ENCODE results near the gene TYR.
"Not testable (repeated sequence)": the region's sequence is repeated elsewhere in the genome, so short reads cannot be mapped to it uniquely, and the experiment has no call there.

The TYR gene

GRCh38 chr11:89273220-89273619 is 95.5 kb downstream of the TYR start:
- DNase-seq = not testable (repeated sequence)

GRCh38 chr11:89275966-89276365 is 98.3 kb downstream of the TYR start:
- no peak for DNase-seq

GRCh38 chr11:89279176-89279575 is 101.5 kb downstream of the TYR start:
- no peak for DNase-seq

GRCh38 chr11:89281032-89281677 is 103.5 kb downstream of the TYR start:
- DNase-seq = not testable (repeated sequence)

- DNase-seq = not testable (repeated sequence)
These were observed 108.9 kb downstream of the TYR start for GRCh38 chr11:89286601-89287000.

- DNase-seq = not testable (repeated sequence)
These were observed 110.3 kb downstream of the TYR start for GRCh38 chr11:89288004-89288403.

GRCh38 chr11:89293965-89294679 is 116.4 kb downstream of the TYR start:
- DNase-seq = no peak

- not testable (repeated sequence) for DNase-seq
These were observed 117.3 kb downstream of the TYR start for GRCh38 chr11:89295023-89295422.

GRCh38 chr11:89303029-89303428 is 125.4 kb downstream of the TYR start:
- not testable (repeated sequence) for DNase-seq

GRCh38 chr11:89308272-89308671 is 130.6 kb downstream of the TYR start:
- DNase-seq = not testable (repeated sequence)

- DNase-seq = not testable (repeated sequence)
These were observed 131.8 kb downstream of the TYR start for GRCh38 chr11:89309321-89309985.

GRCh38 chr11:89310607-89311006 is 132.9 kb downstream of the TYR start:
- not testable (repeated sequence) for DNase-seq

- no peak for DNase-seq
These were observed 143.7 kb downstream of the TYR start for GRCh38 chr11:89321401-89321800.

- DNase-seq = no peak
These were observed 150.2 kb downstream of the TYR start for GRCh38 chr11:89327885-89328284.

GRCh38 chr11:89331940-89332339 is 154.3 kb downstream of the TYR start:
- DNase-seq = not testable (repeated sequence)

GRCh38 chr11:89333704-89334103 is 156.0 kb downstream of the TYR start:
- peak in 1 of 3 donors; percentile 20 for DNase-seq

GRCh38 chr11:89337100-89337650 is 159.5 kb downstream of the TYR start:
- not testable (repeated sequence) for DNase-seq

GRCh38 chr11:89338073-89338472 is 160.4 kb downstream of the TYR start:
- not testable (repeated sequence) for DNase-seq

GRCh38 chr11:89340450-89340849 is 162.8 kb downstream of the TYR start:
- DNase-seq = not testable (repeated sequence)

GRCh38 chr11:89342880-89343572 is 165.4 kb downstream of the TYR start:
- DNase-seq = not testable (repeated sequence)

All from suppressor macrophage treated with lipopolysaccharide for 1 hour (primary cell).